GM12865 (cell line): ENCODE results near the gene VN1R5.
A peak's percentile ranks its signal among the peaks of the same experiment; 100 is the strongest.
"Not testable (repeated sequence)": the region's sequence is repeated elsewhere in the genome, so short reads cannot be mapped to it uniquely, and the experiment has no call there.

Experiments used
- DNase-seq: peaks from one replicate; pipeline ENCODE4 v3.0.0; 2010; ENCODE audit warnings: low read depth
- H3K4me3 ChIP-seq: 2 replicates; pipeline ENCODE4 v1.5.1; 2011; ENCODE audit warnings: mild to moderate bottlenecking, low read depth, low read length, control low read depth
- TF ChIP-seq, protein P1 (sequence below): IDR thresholded peaks from 2 replicates; pipeline ENCODE4 v1.5.1; 2011; ENCODE audit warnings: low read length, control low read depth, low read depth, inconsistent platforms; ENCODE audit not compliant: insufficient read depth; ENCODE audit errors: missing control alignments

The VN1R5 gene

GRCh38 chr1:247216261-247216660 is 39.6 kb upstream of the VN1R5 start:
- H3K4me3 ChIP-seq: no peak overlapping the region
- DNase-seq: peak; percentile 62
- TF ChIP-seq, protein P1, sequence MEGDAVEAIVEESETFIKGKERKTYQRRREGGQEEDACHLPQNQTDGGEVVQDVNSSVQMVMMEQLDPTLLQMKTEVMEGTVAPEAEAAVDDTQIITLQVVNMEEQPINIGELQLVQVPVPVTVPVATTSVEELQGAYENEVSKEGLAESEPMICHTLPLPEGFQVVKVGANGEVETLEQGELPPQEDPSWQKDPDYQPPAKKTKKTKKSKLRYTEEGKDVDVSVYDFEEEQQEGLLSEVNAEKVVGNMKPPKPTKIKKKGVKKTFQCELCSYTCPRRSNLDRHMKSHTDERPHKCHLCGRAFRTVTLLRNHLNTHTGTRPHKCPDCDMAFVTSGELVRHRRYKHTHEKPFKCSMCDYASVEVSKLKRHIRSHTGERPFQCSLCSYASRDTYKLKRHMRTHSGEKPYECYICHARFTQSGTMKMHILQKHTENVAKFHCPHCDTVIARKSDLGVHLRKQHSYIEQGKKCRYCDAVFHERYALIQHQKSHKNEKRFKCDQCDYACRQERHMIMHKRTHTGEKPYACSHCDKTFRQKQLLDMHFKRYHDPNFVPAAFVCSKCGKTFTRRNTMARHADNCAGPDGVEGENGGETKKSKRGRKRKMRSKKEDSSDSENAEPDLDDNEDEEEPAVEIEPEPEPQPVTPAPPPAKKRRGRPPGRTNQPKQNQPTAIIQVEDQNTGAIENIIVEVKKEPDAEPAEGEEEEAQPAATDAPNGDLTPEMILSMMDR: no peak

DNA sequence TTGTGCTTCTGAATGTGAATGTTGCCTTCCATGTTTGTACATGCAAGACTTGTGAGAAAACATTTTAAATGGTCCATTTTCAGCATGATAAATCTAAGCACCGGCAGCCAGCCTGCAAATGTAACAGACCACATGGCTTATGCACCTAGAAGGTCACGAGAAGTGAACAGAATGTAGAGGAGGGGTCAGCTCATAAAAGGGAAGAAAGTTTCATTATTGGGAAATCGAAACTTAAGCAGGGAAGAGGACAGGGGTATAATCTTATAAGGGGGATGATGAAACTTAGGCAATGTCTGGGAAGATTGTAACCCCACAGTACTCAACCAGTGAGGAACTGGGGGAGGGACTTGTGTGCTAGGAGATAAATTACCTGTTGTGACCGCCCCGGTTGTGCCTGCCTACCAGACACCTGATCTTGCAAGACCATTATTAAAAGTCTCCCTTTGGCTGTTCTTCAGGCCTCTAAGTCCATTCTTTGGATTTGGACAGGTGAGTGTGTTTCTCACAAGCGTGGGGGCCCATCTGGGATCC is 37.7 kb upstream of the VN1R5 start:
- TF ChIP-seq, protein P1: no peak
- no peak for DNase-seq
- H3K4me3 ChIP-seq: no peak overlapping the region

- not testable (repeated sequence) for DNase-seq, H3K4me3 ChIP-seq
Observed at GRCh38 chr1:247220280-247220679, 35.6 kb upstream of the VN1R5 start.

GRCh38 chr1:247222840-247223239 is 33.0 kb upstream of the VN1R5 start:
- H3K4me3 ChIP-seq: no peak overlapping the region
- DNase-seq: no peak
- TF ChIP-seq, protein P1: no peak

GRCh38 chr1:247224822-247225221 is 31.1 kb upstream of the VN1R5 start:
- no peak overlapping the region for H3K4me3 ChIP-seq
- no peak for DNase-seq
- TF ChIP-seq, protein P1: no peak

DNA sequence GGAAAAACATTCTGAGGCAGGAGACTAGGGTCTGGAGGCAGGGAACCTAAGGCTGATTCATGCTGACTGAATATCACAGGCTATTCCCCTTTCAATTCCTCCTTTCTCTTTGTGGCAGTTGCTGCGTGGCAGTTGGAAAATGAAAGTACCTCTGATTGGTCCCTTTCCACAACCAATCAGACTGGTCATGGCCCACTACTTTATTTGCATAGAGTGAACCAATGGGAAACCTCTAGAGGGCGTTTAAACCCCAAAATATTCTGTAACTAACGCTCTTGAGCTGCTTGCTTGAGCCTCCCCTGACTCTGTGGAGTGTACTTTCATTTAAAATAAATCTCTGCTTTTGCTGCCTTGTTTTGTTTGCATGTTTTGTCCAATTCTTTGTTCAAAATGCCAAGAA is 27.7 kb upstream of the VN1R5 start:
- TF ChIP-seq, protein P1: no peak
- no peak for DNase-seq
- H3K4me3 ChIP-seq: no peak overlapping the region

- TF ChIP-seq, protein P1: no peak
- no peak for DNase-seq
- no peak overlapping the region for H3K4me3 ChIP-seq
Observed at GRCh38 chr1:247241691-247242090, 14.2 kb upstream of the VN1R5 start.
